ENCODE data around the gene XYLT1. TPM values are rescaled to one million over a fixed set of nuclear protein-coding genes. Genes with fewer than 3 reads are reported as not detected.

XYLT1 gene
- total RNA-seq, 1 experiment from 2014 or later: 14.5 TPM

DNA sequence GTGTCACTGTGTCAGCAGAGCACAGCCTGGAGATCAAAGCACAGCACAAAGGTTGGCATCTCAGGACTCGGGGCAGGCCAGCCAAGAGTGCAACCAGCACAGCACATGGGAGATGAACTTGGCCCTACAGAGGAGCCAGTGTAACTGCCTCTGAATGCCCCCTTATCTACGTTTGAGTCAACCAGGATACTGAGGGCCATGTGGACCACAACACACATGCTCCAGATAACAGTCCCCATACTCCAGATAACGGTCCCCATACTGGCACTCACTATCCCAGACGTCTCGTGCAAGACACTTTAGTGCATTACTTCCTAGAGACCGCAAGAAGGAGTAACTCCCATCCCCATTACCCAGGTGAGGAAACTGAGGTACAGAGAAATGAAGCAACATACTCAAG lies 88.2 kb downstream of the XYLT1 start:
- no peak overlapping the region for H2BK15ac ChIP-seq (ENCODE audit: low read depth, low read length)
- H2BK120ac ChIP-seq (ENCODE audit: low read depth, low read length, poor library complexity, severe bottlenecking): no peak overlapping the region
- peaks cover 80 to 81% of the 10 kb centered on the region in 2 experiments for H3K4me1 Mint-ChIP-seq
- H3K79me1 ChIP-seq (ENCODE audit: insufficient read depth, low read depth, low read length, poor library complexity, severe bottlenecking): no peaks in the 10 kb centered on the region
- no peak overlapping the region for H3K14ac ChIP-seq (ENCODE audit: insufficient read depth, low read length)
- H3K4me2 ChIP-seq (ENCODE audit: insufficient read depth, insufficient read length, low read length): no peak overlapping the region
- no CpG with 5 or more reads among the region's 6 CpGs for WGBS (ENCODE audit: extremely low coverage, insufficient read length, low lambda C conversion rate)
- peak overlapping the region in 2 of 3 experiments; percentile 9 to 18; a peak in 2 of 7 replicates for H3K27ac Mint-ChIP-seq
- H3K23ac ChIP-seq (ENCODE audit: insufficient read length, low read depth, low read length): no peak overlapping the region
- no peak overlapping the region for H3K9ac ChIP-seq (ENCODE audit: extremely low read depth, insufficient read length, low read length)
- H3K18ac ChIP-seq (ENCODE audit: insufficient read length, low read depth, low read length): no peak overlapping the region
- H4K8ac ChIP-seq (replicated peaks; ENCODE audit: insufficient read length, low read depth, low read length): no peak overlapping the region
- no peaks in the 10 kb centered on the region for H3K23me2 ChIP-seq (ENCODE audit: insufficient read length, low read depth, low read length, poor library complexity, severe bottlenecking)
- no peak overlapping the region for H4K91ac ChIP-seq (ENCODE audit: insufficient read length, low read depth, low read length)
- H3K27me3 Mint-ChIP-seq (ENCODE audit: low read depth): no peaks in the 10 kb centered on the region
- no peak overlapping the region for H3K56ac ChIP-seq (ENCODE audit: insufficient read length, low read depth, low read length)
- H3K4me3 Mint-ChIP-seq: no peak overlapping the region; a peak in 2 of 5 replicates
- no peak overlapping the region for H4K5ac ChIP-seq (ENCODE audit: insufficient read length, low read depth, low read length)
- no peaks in the 10 kb centered on the region for H3K9me3 Mint-ChIP-seq
- H3K79me2 ChIP-seq (ENCODE audit: insufficient read depth, low read length): 0 out of 2 replicates have a peak, but pooled peaks cover 2% of the 10 kb centered on the region
- H2AFZ ChIP-seq (ENCODE audit: low read length): no peak overlapping the region
- H4K20me1 ChIP-seq (ENCODE audit: control insufficient read depth, insufficient read depth, insufficient read length): no peaks in the 10 kb centered on the region
- no peaks in the 10 kb centered on the region for H3K36me3 Mint-ChIP-seq (ENCODE audit: insufficient read depth in 1 of 3, low read depth in 3 of 3)
- H2BK20ac ChIP-seq (ENCODE audit: low read depth, low read length, poor library complexity, severe bottlenecking): no peak overlapping the region
- no peak overlapping the region for H2AK5ac ChIP-seq (ENCODE audit: insufficient read length, low read length)
- no peaks in the 10 kb centered on the region; the same call in 1 of the 2 replicates for H3K27me3 ChIP-seq (ENCODE audit: insufficient read depth, low read length)
- no peak overlapping the region for H2BK12ac ChIP-seq (ENCODE audit: insufficient read length, low read depth, low read length)
- DNase-seq: no peak
- TF ChIP-seq, protein P1, sequence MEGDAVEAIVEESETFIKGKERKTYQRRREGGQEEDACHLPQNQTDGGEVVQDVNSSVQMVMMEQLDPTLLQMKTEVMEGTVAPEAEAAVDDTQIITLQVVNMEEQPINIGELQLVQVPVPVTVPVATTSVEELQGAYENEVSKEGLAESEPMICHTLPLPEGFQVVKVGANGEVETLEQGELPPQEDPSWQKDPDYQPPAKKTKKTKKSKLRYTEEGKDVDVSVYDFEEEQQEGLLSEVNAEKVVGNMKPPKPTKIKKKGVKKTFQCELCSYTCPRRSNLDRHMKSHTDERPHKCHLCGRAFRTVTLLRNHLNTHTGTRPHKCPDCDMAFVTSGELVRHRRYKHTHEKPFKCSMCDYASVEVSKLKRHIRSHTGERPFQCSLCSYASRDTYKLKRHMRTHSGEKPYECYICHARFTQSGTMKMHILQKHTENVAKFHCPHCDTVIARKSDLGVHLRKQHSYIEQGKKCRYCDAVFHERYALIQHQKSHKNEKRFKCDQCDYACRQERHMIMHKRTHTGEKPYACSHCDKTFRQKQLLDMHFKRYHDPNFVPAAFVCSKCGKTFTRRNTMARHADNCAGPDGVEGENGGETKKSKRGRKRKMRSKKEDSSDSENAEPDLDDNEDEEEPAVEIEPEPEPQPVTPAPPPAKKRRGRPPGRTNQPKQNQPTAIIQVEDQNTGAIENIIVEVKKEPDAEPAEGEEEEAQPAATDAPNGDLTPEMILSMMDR (conservative IDR thresholded peaks at IDR 0.05): no peak
- H2BK5ac ChIP-seq (ENCODE audit: insufficient read length, low read length): no peak overlapping the region
- no peak overlapping the region for H3K4ac ChIP-seq (ENCODE audit: low read depth, low read length)
- H3K27ac ChIP-seq (ENCODE audit: insufficient read length, low read depth, low read length): no peak overlapping the region
- no peaks in the 10 kb centered on the region for H3K9me3 ChIP-seq (ENCODE audit: control insufficient read depth, low read depth, low read length)
- H3K4me1 ChIP-seq (ENCODE audit: insufficient read depth, low read length): peaks cover 38% of the 10 kb centered on the region; the same call in 1 of the 2 replicates
- no peak overlapping the region for H3T11ph ChIP-seq (ENCODE audit: low read length)

Data from H9 (cell line).